Measurements from ENCODE around the gene RNF157. TPM values are rescaled to one million over a fixed set of nuclear protein-coding genes. Genes with fewer than 3 reads are reported as not detected.

Gene RNF157
- total and polyA plus RNA-seq, 9 of the 15 experiments (the other 6 are each of a cell fraction or from before 2014, with no cell fraction given) = 8.1 to 31.7 (median 20.8) TPM

- TF ChIP-seq PCBP1 (IDR thresholded peaks at IDR 0.05; ENCODE audit: low read depth, low read length, poor library complexity, severe bottlenecking) (no peak), HINFP (tag; conservative IDR thresholded peaks at IDR 0.05; ENCODE audit: low read depth) (no peak), ZNF830 (CRISPR knock-in tag; IDR thresholded peaks at IDR 0.05) (no peak), MLLT1 (IDR thresholded peaks at IDR 0.05) (no peak), ATF1 (CRISPR knock-in tag; IDR thresholded peaks at IDR 0.05) (no peak), ATF1 (tag; IDR thresholded peaks at IDR 0.05) (no peak), E2F4 (CRISPR knock-in tag; IDR thresholded peaks at IDR 0.05; ENCODE audit: low read depth) (no peak), SRSF1 (IDR thresholded peaks at IDR 0.05; ENCODE audit: low read depth, low read length) (no peak), ZNF407 (IDR thresholded peaks at IDR 0.05; ENCODE audit: low read depth) (no peak; the same call in 1 of the 2 replicates), PRMT5 (CRISPR knock-in tag; IDR thresholded peaks at IDR 0.05) (no peak), TAL1 (IDR thresholded peaks at IDR 0.05) (no peak), XRCC5 (IDR thresholded peaks at IDR 0.05; ENCODE audit: low read depth, low read length) (peak; percentile 51; the same call in 1 of the 2 replicates), TEAD2 (tag; IDR thresholded peaks at IDR 0.05) (peak; percentile 43; the same call in 1 of the 2 replicates), C11orf30 (IDR thresholded peaks at IDR 0.05; ENCODE audit: low read depth) (no peak)
Observed at GRCh38 chr17:76278952-76279741, 38.9 kb upstream of the RNF157 start (continued).
